ENCODE measurements around the gene MGARP.
"Not testable (repeated sequence)": the region's sequence is repeated elsewhere in the genome, so short reads cannot be mapped to it uniquely, and the experiment has no call there.

The MGARP gene

DNA sequence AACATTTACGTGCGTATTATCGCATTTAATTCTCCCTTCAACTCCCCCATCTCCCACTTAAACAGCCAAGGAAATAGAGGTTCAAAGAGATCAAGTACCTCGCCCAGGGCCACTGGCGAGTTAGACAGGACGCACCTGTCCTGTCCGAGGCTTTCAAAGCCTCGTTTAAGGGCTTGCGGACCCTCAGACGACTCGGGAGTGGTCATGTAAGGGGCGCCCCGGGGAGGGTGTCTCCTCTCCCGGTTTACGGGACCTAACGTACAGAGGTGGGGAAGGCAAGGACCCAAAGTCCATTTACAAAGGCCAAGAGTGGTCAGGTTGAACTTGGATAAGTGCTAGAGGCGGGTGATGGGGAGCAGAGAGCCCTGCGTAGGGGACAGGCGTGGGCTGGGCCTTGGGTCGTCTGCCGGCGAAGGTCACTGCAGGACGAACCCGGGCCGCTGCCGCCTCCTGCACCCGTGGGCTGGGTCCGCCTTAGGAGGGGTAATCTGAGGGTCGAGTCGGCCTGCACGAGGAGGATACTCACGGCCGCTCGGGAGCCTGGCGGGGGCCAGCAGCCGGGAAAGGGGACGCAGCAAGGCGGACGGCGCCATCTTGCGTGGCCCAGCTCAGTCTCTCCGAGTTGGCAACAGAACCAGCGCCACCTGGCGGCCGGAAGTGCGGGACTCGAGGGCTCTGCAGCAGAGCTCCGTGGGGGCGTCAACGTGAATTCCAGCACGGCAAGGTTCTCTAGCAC lies 15.3 kb upstream of the MGARP start:
- peak; percentile 91 for DNase-seq

- DNase-seq = no peak
These were observed 6.2 kb upstream of the MGARP start for GRCh38 chr4:139286186-139286698.

DNA sequence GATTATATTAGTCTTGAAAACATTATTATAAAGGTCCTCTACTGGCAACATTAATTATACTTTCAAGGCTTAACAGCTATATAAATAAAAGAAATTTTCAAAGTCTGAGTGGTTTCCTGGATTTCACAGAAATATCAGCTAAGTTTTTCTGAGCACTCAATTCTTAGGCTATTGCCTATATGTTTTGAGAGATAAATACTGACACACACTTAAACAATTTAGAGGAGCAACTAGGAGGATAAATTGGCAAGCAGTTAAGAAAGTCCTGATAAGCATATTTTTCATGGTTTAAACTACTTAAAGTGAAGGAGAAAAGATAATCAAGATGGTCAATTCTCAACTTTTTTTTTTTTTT lies 2.7 kb upstream of the MGARP start:
- DNase-seq = peak; percentile 32

GRCh38 chr4:139282065-139282720 lies 2.2 kb upstream of the MGARP start:
- peak; percentile 41 for DNase-seq

GRCh38 chr4:139278912-139279759 lies 889 bp downstream of the MGARP start:
- peak; percentile 22 for DNase-seq

- DNase-seq = no peak
These were observed 1.5 kb downstream of the MGARP start for GRCh38 chr4:139278485-139278884.

DNA sequence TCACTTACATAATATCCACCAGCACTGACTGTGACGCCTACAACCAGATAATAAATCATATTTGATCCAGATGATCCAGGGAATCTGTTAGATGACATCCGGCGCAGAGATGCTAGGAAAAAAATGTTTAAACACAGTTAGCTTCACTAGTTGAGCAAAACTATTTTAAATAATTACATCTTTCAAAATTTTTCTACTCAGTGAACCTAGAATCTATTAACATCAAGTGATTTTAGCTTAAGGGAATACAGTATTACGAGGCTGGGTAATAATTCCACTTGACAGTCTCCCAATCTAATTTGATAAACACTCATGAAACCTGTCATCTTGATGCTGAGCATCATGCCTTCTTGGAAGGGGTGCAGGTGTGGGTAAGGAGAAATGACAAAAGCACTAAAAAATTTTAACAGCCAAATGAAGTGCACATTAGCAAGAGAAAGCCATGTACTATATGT lies 4.7 kb downstream of the MGARP start:
- no peak for DNase-seq

DNA sequence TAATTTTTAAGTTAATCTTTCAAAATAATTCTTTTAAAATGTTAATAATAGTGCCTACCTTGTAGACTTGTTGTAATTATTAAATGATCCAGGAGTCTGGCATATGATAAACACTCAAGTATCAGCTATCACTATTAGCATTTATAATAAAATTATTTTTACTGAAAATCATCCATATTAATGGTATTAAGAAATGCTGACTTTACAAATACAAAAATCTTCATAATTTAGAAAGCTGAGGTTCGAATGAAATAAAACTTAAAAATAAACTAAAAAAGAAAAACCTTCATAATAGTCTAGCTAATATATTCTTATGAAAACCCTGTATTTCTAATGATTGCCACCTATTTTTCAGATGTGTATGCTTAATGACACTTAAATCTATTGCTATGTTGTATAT lies 5.2 kb downstream of the MGARP start:
- no peak for DNase-seq

- DNase-seq = no peak
These were observed 6.2 kb downstream of the MGARP start for GRCh38 chr4:139273835-139274234.

- peak; percentile 18 for DNase-seq
These were observed 12.7 kb downstream of the MGARP start for GRCh38 chr4:139267301-139267700.

DNA sequence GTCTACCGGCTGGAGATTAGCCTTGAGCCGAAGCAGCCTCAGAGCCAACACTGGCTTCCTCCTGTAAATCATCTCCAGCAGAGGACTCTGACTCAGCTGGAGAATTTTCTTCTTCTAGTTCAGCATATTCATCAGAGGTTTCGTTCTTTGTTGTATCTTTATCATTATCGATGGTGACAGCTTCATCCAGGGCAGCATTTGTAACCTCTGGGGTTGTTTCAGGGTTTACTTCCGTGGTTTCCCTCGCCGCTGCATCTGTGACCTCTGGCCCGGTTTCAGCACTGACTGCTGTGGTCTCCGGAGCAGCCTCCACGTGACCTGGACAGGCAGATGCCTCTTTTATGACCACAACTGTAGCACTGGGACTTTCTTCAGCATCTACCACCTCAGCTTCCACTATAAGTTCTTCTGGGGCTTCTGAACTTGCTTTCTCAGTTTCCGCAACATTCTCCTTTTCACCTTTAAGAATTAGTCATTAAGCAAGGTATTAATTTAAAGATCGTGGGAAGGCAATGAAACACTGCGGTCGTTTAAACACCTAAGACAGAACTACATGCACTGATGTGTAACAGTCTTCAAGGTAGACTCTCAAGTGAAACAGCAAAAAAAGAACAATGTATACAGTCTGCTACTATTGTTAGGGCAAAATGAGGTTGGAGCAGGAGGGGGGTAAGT lies 13.3 kb downstream of the MGARP start:
- DNase-seq = peak; percentile 64

GRCh38 chr4:139266208-139266582 lies 13.8 kb downstream of the MGARP start:
- DNase-seq = no peak

GRCh38 chr4:139265654-139266053 lies 14.4 kb downstream of the MGARP start:
- no peak for DNase-seq

DNA sequence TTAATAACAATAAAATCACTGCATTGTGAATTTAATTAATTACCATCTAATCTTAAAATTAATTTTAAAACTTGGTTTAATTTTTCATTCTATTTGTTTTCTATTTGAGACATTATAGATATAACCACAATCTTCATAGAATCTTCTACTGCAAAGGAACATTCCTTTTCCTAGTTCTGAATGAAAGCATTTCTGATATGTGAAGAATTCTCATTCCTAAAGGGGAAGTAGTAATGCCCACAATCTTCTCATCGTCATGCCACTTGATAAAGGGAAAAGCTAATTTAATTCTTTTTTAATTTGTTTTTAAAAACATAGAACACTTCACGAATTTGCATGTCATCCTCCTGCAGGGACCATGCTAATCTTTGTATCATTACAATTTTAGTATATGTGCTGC lies 23.7 kb downstream of the MGARP start:
- peak; percentile 15 for DNase-seq

GRCh38 chr4:139255581-139255980 lies 24.4 kb downstream of the MGARP start:
- not testable (repeated sequence) for DNase-seq

DNA sequence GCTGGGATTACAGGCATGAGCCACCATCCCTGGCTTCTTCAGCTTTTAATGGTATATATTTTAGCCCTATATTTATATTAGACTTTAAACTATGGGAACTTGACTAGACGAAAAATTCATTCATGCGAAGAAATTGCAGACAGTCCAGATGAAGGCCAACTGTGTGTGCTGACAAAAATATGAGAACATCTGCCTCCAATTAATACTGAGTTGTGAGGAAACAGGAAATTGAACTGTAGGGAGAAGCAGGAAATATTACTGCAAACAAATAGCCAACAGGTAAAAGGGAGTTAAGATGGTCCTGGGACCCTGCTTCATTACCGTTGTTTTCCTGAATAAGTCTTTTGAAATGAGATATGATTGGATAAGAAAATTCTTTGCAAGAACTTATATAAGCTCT lies 26.3 kb downstream of the MGARP start:
- DNase-seq = peak; percentile 66

- no peak for DNase-seq
These were observed 27.0 kb downstream of the MGARP start for GRCh38 chr4:139253046-139253445.

GRCh38 chr4:139247700-139248238 lies 32.3 kb downstream of the MGARP start:
- DNase-seq = no peak

DNA sequence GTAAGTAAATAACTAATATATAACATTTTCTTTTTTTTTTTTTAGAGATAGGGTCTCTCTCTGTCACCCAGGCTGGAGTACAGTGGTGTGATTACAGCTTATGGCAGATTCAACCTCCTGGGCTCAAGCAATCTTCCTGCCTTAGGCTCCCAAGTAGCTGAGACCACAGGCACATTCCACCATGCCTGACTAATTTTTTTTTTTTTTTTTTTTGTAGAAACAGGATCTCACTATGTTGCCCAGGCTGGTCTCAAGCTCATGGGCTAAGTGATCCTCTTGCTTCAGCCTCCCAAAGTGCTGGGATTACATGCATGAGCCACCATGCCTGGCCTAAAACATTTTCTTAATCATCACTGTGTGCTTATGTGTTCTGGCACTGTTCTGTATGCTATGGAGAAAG lies 32.8 kb downstream of the MGARP start:
- peak; percentile 67 for DNase-seq

GRCh38 chr4:139246166-139246565 lies 33.9 kb downstream of the MGARP start:
- DNase-seq = no peak

- peak; percentile 78 for DNase-seq
These were observed 34.4 kb downstream of the MGARP start for GRCh38 chr4:139245590-139245989.
